ENCODE data around the gene GADD45B.

DNA sequence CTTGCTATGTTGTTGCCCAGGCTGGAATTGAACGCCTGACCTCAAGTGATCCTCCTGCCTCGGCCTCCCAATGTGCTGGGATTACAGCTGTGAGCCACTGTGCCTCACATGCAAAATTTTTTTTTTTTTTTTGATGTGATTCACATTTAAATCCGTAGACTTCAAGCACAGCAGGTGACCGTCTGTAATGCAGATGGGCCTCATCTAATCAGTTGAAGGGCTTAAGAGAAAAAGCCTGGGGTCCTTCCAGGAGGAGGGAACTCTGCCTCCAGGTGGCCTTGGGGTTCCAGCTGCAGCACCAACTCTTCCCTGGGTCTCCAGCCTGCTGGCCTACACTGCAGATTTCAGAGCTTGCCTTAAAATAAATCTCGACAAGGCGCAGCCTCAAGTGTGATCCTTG, 43.6 kb downstream of the GADD45B start:
- TF ChIP-seq EZH2 (IDR thresholded peaks at IDR 0.05): no peak
- TF ChIP-seq POLR2AphosphoS5 (IDR thresholded peaks at IDR 0.05; ENCODE audit: borderline replicate concordance, low read depth, low read length): no peak
- TF ChIP-seq FOXP2 (optimal IDR thresholded peaks at IDR 0.05; ENCODE audit: control extremely low read depth, extremely low read length, insufficient read depth): no peak

All from SK-N-MC (cell line).